D721Med (cell line): Measurements from ENCODE around the gene HMGB2.

Experiments
- DNase-seq: peaks from one replicate; pipeline ENCODE4 v3.0.0; 2011; ENCODE audit warnings: low spot score; ENCODE audit not compliant: insufficient read length
- FAIRE-seq: peaks from 2 replicates; lab custom pipeline; 2011; peaks lifted over from hg19 to GRCh38; lab: Jason Lieb, UNC
- CTCF ChIP-seq: IDR thresholded peaks from 2 replicates; pipeline ENCODE4 v1.5.1; 2012; ENCODE audit warnings: mild to moderate bottlenecking, control low read depth; ENCODE audit not compliant: insufficient read depth; ENCODE audit errors: missing control alignments

HMGB2 gene

GRCh38 chr4:173334085-173334890 lies at the start of gene HMGB2:
HMGB2 (minus strand) TSS chr4:173334358; CDS start chr4:173333649, 709 bp downstream.
- DNase-seq (peak; percentile 65), FAIRE-seq (peak; percentile 56)
- no peak for TF ChIP-seq CTCF

DNA sequence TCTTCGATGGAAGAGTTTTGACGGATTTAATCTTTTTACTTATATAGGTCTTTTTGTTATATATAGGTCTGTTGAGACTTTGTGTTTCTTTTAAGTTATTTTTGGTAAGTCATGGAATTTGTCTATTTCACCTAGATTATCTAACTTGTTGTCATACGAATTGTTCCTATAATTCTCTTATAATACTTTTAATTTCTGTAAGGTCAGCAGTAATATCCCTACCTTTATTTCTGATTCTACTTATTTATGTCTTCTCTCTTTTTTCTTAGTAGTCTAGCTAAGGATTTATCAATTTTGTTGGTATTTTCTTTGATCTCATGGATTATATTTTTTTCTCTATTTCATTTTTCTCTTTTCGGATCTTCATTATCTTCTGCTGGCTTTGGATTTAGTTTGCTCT lies 48.2 kb upstream of the HMGB2 start:
- DNase-seq (no peak), FAIRE-seq (no peak)
- TF ChIP-seq CTCF = no peak

- FAIRE-seq (no peak), DNase-seq (no peak)
- TF ChIP-seq CTCF = no peak
Measured at GRCh38 chr4:173381610-173382009, 47.5 kb upstream of the HMGB2 start.

- no peak for TF ChIP-seq CTCF
- FAIRE-seq = no peak
- DNase-seq = no peak
Measured at GRCh38 chr4:173380987-173381386, 46.8 kb upstream of the HMGB2 start.

GRCh38 chr4:173379929-173380328 lies 45.8 kb upstream of the HMGB2 start:
- DNase-seq (no peak), FAIRE-seq (peak; percentile 35)
- TF ChIP-seq CTCF = no peak

DNA sequence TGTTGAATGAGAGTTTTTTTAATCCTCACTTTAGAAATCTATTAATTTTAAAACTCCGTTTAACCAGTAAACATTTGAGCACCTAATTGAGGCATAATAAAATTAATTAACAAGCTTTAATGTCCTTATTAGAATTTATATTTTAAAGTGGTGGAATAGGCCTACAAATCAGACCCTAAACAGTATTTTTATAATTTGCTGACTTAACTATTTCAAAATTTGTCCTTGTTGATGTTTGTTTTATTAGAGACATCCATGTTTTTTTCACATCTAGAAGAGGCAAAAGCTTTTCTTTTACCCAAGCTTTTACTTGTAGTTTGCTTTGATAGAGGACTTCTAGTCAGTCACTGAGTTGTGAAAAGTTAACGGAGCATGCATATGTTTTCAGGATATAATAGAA lies 40.4 kb upstream of the HMGB2 start:
- no peak for FAIRE-seq
- no peak for TF ChIP-seq CTCF
- DNase-seq = no peak

DNA sequence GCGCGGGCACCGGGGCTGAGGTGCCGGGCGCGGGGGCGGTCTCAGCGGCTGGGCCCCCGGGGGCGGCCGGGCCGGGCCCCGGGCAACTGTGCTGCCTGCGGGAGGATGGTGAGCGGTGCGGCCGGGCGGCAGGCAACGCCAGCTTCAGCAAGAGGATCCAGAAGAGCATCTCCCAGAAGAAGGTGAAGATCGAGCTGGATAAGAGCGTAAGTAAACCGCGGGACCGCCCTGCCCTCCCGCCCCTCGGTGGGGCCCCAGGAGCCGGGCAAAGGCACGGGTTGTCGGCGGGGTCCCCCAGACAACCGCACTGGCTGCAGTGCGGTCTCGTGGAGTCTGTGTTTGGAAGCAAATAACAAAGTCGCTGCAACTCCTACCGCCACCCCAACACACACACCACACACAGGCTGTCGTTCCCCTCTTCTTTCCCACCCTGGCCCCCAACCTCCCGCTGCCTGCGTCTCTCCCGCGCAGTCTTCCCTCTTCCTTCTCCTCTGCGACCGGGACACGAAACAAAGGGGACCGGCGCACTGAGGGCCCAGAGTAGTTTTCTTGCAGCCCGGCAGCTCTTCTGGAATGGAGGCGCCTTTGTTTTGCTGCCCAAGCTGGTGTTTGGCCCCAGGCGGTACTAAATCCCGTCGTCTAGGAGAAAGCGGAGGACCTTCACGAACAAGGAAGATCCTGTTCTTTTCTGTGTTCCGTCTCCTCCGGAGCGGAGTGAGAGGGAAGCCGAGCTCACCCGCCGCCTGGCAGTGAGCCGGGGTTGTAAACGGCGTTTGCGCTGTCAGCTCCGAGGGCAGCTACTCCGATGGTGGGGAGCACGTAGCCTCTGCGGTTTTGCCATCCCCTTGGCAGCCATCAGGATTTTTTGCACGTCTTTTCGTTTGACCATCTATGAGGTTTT lies 37.4 kb upstream of the HMGB2 start:
- no peak for FAIRE-seq
- no peak for DNase-seq
- no peak for TF ChIP-seq CTCF
